Erythroblast (primary cell): Measurements from ENCODE around the gene PRSS8.
A peak's percentile ranks its signal among the peaks of the same experiment; 100 is the strongest.
"Not testable (repeated sequence)": the region's sequence is repeated elsewhere in the genome, so short reads cannot be mapped to it uniquely, and the experiment has no call there.

Experiments
- DNase-seq, 2 experiments: peaks; one replicate each; lab custom pipeline; 2025; lab: John Stamatoyannopoulos, UW
- GATA1 ChIP-seq: IDR thresholded peaks from 2 replicates; pipeline ENCODE4 v1.6.1; 2011; ENCODE audit warnings: low read depth, mild to moderate bottlenecking, control low read depth, low read length, moderate library complexity
- POLR2A ChIP-seq: IDR thresholded peaks from 2 replicates; pipeline ENCODE4 v1.6.1; 2011; ENCODE audit warnings: mild to moderate bottlenecking, low read length

PRSS8 gene

DNA sequence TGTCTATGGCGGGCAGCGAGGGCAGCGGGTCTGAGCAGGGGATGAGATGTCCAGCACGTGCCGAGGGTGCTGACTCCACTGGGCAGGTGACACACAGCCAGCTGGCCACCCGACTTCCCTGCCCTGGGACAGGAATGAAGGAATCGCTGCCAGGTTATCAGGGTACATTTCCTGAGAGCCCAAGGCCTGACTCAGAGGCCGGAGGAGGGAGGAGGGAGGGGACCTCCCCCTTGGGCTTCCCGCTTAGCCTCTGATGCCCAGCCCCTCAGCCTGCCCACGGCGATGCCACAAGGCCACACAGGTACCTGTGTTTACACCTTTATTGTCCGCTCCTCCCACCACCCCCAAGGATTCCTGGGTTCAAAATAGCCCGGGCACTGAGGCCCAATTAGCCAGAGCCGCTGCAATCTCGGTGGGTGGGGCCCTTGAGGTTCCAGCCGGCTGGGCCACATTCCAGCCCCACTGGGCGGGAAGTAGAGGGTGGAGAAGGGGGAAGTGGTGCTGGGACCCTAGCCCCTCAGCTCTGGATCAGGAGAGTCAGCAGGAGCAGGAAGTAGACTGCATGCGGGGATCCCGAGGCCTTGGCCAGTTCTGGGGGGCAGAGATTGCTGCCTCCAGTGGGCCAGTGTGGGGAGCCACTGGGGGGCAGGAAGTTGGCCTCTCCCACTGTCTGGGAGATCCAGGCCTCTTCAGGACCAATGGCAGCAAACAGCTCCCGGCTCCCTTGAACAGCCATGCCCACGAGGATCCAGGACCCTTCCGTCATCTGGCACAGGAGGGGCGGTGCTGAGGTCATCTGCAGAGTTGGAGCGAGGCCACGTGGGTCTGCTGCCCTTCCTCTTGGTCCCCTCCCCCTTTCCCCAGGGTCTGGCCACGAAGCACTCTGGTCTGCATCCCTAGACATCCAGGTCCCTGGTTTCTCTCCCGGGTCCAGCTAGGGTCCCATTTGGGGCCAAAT lies 3.4 kb upstream of the PRSS8 start:
- DNase-seq: no peak
- TF ChIP-seq GATA1: no peak

DNA sequence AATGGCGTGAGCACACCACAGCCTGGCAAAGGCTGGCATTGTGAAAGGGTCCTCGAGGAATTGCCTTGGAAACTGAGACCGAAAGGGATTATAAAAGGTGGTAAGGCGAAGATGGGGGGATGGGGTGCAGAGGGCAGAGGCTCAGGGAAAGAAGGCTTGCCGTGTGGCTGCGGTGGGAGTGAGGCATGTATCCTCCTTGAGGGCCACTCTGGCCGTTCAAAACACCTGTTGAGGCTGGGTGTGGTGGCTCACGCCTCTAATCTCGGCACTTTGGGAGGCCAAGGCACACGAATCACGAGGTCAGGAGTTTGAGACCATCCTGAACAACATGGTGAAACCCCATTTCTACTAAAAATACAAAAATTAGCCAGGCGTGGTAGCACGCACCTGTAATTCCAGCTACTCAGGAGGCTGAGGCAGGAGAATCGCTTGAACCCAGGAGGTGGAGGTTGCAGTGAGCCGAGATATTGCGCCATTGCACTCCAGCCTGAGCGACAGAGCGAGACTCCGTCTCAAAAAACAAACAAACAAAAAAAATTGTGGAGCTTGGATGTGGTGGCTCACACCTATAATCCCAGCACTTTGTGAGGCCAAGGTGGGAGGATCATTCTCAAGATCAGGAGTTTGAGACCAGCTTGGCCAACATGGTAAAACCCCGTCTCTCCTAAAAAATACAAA lies 1.4 kb upstream of the PRSS8 start:
- DNase-seq: not testable (repeated sequence)

DNA sequence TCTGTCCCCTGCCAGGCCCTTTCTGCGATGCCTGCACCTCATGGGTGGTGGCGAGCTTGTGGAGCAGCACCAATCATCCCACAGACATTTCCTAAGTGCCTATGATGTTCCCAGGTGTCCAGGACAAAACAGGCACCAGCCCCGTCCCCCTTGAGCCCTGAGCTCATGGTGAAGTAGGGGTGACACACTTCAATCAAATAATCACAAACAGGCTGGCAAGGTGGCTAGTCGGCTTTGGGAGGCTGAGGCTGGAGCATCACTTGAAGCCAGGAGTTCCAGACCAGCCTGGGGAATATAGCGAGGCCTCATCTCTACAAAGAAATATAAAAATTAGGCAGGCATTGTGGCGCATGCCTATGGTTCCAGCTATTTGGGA lies 748 bp upstream of the PRSS8 start:
- no peak for DNase-seq
- no peak for TF ChIP-seq GATA1
- TF ChIP-seq POLR2A: no peak

DNA sequence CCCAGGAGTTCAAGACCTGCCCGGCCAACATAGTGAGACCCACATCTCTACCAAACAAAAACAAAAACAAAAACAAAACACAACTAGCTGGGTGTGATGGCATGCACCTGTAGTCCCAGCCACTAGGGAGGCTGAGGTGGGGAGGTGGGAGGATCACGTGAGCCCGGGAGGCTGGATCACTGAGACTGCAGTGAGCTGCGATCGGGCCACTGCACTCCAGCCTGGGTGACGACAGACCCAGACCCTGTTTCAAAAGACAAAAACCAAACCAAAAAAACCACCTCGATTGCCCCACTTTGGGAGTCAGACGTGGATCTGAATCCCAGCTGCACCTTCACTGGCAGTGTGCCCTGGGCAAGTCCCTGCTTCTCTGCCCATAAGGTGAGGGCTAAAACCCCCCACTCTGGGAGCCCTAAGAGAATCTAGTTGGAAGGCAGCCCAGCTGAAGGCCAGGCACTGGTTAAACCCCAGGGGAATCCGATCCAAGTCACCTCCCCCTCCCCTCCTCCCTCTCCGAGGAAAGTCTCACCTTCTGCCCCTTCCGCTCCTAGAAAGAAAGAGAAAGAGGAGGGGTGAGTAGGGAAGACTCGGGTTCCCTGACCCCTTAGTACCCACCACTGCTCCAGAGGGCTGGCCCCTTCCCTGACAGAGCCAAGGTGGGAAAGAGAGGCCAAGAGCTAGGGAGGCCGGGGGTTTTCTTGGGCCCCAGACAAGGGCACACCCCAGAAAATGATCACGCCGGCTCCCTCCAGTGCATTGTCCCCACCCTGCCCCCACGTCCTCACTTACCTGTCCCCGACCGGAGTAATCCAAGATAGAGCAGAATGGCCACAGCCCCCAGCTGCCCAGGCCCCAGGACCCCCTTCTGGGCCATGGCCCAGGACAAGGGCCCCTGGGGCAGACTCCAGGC lies 647 bp downstream of the PRSS8 start:
- no peak for TF ChIP-seq POLR2A
- TF ChIP-seq GATA1: no peak
- no peak for DNase-seq

DNA sequence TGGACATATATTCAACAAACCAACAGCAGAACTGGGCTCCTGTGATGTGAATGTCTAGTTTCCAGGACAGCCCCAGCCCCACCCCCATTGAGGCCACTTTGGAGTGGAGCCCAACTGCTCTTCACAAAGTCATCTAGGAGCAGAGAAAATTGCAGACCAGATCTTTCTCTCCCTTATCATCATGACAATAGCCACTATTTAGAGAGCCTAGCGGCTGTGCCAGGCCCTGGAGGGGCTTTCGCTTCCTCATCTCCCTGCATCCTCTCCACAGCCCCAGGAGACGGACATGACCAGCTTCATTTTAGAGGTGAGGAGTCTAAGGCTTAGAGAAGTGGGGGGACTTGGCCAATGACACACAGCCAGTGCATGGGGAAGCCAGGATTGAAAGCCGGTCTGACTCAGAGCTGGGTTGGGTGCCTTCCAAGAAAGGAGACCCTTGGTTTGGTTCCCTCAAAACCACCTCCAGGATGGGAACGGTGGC lies 1.4 kb downstream of the PRSS8 start:
- TF ChIP-seq GATA1 (no peak), POLR2A (no peak)
- peak; percentile 43 to 64 for DNase-seq

DNA sequence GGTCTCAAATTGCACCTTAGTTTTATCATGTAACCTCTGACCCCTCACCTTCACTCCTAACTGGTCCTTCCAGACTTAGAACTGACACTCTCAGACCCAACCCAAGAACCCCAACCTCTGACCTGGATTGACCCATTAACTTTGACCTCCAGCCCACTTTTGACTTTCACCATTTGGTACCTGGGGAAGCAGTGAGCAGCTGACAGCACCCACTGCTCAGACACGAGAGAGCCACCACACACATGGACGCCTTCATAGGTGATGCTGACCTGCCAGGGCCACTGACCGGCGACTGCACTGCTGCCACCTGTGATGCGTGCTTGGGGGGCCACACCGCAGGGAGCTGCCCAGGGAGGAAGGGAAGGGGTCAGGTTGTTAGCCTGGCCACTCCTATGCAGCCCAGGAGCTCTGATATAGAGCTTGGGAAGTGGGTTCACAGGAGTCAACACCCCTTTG lies 2.5 kb downstream of the PRSS8 start:
- TF ChIP-seq GATA1 (no peak), POLR2A (no peak)
- no peak for DNase-seq

DNA sequence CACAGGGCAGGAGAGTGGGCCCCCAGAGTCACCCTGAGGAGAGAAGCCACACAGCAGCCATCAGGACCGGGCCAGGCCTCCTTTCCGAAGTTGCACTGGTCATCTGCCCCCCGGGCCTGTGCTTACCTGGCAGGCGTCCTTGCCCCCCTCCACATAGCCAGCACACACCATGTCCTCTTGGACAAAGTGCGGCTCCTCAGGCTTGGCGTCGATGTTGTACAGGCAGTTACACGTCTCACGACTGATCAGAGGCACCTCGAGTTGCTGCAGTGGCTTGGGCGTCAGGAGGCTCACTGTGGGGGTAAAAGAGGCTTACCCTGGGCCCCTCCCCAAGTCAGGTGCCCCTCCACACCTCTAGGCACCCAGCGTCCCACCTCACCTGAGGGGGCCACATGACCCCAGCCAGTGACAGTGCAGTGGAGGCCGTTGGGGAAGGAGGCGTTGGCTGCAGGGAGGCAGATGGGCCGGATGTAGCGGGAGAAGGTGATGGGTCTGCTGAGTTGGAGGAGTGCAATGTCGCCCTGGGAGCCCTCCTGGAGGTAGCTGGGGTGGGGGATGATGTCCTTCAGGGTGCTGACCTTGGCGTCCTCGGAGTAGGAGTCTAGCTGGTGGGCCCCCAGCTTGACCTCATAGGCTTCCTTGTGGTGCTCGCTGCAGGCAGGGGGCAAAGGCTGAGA lies 3.1 kb downstream of the PRSS8 start:
- DNase-seq: no peak
- no peak for TF ChIP-seq POLR2A
- no peak for TF ChIP-seq GATA1

DNA sequence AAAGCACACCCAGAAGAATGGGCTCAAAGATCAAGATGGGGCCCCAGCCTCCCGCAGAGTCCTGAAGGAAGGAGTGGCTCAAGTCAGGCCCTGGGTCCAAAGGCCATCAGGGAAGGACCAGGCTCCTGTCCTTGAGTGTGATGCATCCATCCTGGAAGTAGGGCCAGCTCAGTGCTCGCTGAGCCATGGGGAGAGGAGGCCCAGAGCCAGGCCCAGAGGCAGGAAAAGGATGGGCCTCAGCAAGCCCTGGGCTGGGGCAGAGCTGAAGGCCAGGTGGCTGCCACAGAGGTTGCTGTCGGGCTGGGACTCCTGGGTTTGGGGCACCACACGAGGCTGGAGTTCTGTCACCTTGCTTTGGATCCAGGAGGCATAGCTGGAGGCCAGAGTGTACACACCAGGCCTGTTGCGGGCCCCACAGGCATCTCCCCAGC lies 3.7 kb downstream of the PRSS8 start:
- no peak for DNase-seq
- no peak for TF ChIP-seq GATA1
- no peak for TF ChIP-seq POLR2A

DNA sequence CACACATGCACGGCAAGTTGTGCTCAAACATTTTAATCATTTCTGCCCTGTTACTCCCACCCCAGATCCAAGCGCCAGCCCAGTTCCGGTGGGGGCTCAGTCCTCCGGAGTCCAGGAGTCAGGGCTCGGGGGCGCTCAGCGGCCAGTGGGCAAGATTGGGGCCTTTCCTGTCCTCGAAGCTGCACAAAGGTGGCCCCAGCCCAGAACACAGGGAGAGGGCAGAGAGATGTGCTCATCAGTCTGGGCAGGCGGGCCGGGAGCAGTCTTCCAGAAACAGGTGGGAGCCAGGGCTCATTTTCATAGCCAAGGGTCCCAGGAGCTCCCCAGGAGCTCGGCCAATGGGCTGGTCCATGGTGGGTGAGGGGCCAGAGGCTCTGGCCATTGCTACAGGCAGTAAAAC lies 4.1 kb downstream of the PRSS8 start:
- TF ChIP-seq POLR2A (no peak), GATA1 (no peak)
- no peak for DNase-seq

DNA sequence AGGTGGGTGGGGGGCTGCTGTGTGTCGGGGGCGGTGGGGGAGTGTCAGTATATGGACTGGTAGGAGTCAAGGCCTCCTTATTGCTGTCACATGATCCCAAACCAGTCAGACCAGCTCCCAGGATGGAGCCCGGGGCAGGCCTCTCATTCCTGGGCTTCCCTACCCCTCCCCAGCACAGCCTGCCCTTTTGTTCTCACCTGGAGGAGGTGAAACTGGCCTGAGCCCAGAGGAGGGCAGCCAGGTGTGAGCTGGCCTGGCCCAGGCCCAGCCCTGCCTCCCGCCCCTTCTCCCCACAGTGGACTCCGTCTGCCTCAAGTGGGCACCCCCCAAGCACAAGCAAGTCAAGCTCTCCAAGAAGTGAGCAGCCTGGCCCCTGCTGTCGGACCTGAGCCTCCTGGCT lies 4.6 kb downstream of the PRSS8 start:
- TF ChIP-seq POLR2A (no peak), GATA1 (no peak)
- DNase-seq: no peak

DNA sequence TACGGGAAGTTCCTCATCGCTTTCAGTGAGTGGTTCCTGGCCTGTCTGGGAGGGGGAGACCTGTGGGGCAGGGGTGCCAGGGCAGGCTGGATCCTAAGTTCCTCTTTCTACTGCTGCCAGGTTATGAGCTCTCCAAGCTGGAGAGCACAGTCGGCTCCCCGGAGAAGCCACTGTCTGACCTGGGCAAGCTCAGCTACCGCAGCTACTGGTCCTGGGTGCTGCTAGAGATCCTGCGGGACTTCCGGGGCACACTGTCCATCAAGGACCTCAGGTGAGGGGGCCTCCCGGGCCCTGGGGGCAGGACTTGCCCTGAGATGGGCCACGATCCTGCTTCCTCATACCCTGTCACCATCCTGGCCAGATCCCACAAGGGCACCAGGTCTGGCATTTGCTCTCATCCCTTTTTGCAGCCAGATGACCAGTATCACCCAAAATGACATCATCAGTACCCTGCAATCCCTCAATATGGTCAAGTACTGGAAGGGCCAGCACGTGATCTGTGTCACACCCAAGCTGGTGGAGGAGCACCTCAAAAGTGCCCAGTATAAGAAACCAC lies 5.1 kb downstream of the PRSS8 start:
- TF ChIP-seq GATA1: no peak
- TF ChIP-seq POLR2A: no peak
- DNase-seq: no peak

DNA sequence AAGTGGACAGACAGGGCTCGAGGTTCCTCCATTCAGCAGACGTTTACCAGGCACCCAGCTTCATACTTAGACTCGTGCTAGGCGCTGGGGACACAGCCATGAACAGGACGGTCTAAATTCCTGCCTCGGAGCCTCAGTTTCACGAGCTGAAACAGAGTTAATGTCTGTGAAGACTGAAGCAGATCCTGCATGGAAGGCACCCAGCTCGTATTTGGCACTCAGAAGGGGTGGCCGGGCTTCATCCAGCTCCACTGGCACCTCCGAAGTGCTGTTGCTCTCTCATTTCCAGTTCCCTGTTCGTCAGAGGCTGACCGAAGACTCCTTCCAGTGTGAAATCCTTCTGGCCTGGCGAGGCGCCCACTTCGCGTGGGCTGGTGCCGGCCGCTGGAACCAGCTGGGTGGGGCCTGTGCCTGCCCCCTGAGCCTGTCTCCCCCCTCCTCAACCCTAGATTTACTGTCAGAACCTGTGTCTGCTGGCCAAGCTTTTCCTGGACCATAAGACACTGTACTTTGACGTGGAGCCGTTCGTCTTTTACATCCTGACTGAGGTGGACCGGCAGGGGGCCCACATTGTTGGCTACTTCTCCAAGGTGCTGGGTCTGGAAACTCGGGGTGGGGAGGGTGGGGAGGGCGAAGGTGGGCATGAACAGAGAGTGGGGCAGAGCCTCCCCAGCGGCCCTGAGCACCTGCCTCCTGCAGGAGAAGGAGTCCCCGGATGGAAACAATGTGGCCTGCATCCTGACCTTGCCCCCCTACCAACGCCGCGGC lies 5.8 kb downstream of the PRSS8 start:
- TF ChIP-seq GATA1 (no peak), POLR2A (no peak)
- DNase-seq: no peak
